Stimulated activated naive CD8-positive, alpha-beta T cell treated with anti-CD3 and anti-CD28 coated beads, Interleukin-15, Interleukin-2, amounts not matched to agents 100 U/mL and 50 U/mL, for 24 hours (primary cell): Measurements from ENCODE around the gene SESTD1.
"Not testable (repeated sequence)": the region's sequence is repeated elsewhere in the genome, so short reads cannot be mapped to it uniquely, and the experiment has no call there.

Source experiments
- ATAC-seq: fragments of 150-1000 bp; cut with Tn5 transposase; one replicate; pipeline ENCODE4 v1.10.0; 2021
- DNase-seq: peaks from one replicate; pipeline ENCODE4 v3.0.0; 2021

The SESTD1 gene

DNA sequence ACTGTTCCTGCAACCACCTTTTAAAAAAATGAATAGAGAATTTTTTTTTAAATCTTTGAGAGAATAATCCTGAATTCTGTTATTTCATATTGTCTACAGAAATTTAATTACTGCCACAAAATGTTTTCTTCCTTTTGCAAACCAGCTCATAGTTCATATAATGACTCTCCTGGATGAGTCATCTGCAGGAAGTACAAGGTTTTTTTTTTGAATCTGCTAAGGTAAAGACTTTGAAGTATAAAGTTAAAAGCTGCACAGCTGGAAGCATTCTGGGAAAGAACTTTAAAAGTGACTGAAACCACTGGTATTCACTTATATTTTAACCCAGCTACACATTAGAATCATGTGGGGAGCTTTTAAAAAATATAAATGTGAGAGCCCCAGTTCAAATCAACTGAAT is 25.4 kb downstream of the SESTD1 start:
- ATAC-seq (peak; percentile 79), DNase-seq (no peak)

DNA sequence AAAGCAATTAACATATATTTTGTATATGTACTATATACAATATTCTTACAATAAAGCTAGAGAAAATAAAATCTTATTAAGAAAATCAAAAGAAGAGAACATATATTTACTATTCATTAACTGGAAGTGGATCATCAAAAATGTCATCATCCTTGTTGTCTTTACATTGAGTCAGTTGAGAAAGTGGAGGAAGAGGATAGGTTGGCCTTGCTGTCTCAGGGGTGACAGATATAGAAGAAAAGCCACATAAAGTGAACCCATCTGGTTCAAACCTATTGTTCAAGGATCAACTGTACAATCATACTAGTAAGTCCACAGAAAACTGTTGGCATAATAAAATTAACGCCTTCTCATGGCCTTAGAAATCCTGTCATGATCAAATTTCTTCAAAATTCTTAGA is 26.6 kb downstream of the SESTD1 start:
- ATAC-seq = no peak

DNA sequence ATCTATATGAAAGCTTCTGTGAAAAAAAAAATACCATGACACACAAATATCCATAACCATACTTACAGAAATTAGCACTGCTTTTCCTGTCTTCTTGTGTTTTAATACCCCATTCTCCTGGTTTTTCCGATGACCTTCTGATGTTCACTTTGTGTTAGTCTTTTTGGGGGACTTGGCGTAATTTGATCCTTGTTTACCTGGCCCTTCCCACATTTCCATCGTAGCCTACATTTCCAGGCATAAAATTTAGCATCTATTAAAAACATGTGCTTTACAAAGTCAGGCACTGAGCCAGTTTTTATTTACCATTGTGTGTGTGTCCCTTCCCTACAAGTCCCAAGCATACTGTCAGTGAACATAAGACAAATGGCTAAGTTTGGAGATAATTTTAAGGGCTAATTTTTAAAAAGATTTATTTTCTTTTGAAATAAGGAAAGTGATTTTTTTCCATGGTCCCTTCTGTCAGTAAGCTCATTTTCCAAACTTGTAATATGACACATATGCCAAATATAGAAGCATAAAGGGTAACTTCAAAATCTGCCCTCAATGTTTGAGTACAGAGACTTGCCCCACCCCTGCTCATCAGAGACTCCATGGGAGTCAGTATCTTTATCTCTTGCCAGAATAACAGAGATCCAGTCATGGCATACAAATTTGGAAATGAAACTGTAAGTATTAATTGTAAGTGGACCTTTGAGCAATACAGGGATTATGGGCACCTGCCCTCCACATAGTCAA is 27.3 kb downstream of the SESTD1 start:
- ATAC-seq (no peak), DNase-seq (no peak)

More for the DNA sequence above, 26.6 kb downstream of the SESTD1 start:
- no peak for DNase-seq

DNA sequence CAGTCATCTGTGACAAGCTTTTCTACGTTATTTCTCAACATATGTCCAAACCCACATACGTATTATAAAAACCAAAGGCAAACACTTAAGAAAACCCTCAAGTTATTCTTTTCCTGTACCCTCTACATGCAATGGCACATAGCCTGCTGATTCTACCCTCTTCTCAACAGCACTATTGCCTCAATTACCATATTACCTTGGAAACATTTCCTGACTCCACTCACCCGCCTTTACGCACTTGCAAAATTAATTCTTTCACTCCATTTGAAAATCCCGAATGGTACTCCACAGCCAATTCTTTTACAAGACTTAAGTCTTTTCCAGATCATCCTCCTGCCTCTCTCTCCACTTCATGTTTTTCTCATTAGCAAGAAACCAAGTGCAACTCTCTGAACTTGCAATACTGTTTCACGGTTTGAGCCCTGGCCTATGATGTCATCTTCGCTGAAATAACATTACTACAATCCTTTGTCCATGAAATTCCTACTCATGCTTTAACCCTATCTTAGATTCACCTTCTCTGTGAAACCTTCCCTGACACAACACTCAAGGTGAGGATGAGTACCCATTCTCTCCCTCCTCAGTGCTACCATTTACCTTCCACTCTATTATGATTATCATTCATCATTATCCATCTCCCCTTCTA is 29.0 kb downstream of the SESTD1 start:
- DNase-seq (no peak), ATAC-seq (no peak)

DNA sequence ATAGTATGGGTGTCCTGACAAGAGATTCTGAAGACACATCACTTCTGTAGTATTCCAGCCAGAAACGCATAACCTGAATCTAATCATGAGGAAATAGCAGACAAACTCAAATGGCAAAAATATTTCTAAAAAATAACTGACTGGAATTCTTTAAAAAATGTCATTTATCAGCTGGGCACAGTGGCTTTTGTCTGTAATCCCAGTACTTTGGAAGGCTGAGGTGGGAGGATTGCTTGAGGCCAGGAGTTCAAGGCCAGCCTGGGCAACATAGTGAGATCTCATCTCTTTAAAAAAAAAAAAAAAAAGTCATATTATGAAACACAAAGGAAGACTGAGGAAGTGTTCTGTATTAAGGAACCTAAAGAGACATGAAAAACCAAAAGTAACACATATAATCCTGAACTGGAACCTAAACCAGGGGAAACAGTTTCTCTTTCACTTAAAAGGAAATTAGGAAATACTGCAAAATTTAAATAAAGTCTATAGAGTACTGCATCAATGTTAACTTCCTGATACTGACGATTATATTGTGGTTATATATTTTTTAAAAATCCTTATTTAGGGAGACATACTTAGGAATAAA is 29.9 kb downstream of the SESTD1 start:
- no peak for ATAC-seq
- DNase-seq = no peak

DNA sequence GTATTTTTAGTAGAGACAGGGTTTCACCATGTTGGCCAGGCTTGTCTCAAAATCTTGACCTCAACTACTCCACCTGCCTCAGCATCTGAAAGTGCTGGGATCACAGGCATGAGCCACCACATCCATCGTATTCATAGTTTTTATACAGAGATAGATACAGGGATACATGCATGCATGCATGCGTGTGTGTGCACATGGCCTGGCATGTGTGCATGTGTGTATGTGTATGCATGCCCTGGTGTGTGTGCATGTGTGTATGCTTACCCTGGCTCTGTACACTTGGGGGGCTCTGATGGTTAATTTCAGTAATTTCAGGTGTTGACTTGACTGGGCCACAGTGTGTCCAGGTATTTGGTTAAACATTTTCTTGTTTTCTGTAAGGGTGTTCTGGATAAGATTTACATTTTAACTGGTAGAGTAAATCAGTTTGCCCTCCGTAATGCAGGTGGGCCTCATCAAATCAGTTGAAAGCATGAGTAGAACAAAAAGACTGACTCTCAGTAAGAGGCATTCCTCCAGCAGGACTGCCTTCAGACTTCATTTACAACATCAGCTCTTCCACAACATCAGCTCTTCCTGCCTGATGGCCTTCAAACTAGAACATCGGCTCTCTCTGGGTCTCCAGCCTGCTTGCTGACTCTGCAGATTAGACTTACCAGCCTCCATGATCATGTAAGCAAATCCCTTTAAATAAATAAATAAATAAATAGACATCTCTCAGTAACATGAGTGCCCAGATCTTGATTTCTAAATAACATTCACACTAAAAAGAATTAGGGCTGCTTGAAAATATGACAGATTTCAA is 30.8 kb downstream of the SESTD1 start:
- no peak for ATAC-seq
- no peak for DNase-seq

DNA sequence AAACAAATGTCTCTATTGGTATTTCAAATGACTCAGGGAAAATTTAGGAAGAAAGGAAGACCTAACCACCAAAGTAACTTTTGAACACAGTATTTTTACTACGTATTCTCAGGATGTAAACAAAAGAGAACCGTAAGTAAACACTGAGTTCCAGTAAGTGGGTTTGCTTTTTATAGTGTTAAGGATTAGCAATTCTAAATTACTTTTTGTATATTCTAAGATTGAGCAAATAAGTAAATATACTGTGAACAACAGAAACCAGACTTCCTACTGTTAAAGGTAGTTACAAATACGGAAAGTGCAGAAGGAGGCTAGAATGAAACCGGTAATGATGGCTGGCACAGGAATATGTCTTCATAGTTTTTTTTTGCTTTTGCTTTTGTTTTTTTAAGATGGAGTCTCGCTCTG is 31.5 kb downstream of the SESTD1 start:
- ATAC-seq (no peak), DNase-seq (no peak)

DNA sequence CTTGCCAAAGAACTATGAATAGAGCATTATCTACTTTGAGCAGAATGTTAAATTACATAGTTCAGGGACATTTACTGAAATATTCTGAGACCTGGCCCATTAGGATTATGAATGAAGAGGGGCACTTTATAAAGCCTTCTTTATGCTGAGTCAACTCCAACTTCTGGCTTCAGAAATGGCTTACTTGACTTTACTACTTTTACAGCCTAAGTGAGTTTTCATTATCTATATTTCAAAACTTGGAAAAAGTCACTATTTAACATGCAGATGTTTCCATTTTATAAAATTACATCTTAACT is 37.7 kb downstream of the SESTD1 start:
- DNase-seq = no peak
- ATAC-seq = no peak

DNA sequence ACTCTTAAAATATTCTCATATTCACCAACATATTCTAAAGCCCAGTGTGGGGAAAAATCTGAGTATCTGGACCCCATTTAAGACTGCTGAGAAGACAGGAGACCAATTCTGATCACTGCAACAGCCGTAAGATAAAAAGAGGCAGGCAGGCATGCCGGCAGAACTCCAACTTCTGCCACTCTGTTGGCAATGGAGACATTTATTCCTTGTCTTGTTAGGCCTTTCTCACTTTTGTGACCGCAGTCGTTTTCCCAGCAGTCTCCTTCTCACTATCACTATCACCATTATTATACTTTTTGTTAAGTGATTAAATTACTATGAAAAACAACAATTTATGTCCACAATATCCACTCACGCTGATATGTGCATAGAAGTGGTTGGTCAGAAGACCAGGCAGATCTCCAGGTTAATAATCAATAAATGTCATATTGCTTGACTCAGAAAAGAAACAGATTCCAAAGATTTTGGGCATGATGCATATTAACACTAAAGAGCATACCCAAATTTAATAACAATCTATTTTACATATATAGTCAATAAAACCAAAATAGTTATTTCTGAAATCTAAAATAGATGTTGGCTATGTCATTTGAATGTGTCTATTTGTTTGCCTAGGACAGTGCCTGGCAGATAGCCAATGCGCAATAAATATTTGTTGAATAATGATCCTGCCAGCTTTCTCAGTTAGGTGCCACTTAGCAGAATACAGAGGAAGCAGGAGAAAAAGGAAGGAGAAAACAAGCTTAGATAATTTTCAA is 38.2 kb downstream of the SESTD1 start:
- ATAC-seq (no peak), DNase-seq (no peak)

DNA sequence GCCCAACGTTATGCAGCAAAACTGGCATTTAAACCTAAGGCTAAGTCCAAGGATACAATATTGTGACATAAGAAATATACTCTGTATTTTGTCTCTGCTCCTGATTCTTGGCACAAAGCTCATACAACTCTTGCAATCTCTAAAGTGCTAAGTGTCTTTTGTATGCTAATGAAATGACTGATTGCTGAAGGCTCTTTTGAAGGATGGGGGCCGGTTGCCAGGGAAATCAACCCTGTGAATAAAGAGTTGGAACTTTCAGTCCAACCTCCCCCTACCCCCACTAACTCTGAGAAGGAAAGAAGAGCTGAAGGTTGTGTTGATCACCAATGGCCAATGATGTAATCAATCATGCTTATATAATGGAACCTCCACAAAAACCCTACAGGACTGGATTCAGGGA is 40.3 kb downstream of the SESTD1 start:
- no peak for ATAC-seq
- DNase-seq = no peak

DNA sequence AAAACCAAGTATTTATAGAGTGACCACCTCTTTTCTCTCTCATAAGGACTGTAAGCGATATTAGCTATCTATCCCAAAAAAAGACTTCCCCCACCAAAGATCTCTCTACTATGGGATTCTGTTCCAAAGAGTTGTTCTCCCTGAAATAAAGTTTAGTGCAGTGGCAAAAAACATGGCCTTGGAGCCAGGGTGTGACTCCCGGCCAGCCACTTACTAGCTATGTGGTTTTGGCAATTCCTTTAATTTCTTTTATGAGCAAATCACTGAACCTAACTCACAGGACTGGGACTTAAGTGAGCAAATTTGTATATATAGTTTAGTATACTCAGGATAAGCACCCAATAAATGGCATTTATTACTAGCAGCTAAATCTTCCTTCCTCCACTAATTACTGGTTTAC is 42.6 kb downstream of the SESTD1 start:
- no peak for ATAC-seq
- no peak for DNase-seq

DNA sequence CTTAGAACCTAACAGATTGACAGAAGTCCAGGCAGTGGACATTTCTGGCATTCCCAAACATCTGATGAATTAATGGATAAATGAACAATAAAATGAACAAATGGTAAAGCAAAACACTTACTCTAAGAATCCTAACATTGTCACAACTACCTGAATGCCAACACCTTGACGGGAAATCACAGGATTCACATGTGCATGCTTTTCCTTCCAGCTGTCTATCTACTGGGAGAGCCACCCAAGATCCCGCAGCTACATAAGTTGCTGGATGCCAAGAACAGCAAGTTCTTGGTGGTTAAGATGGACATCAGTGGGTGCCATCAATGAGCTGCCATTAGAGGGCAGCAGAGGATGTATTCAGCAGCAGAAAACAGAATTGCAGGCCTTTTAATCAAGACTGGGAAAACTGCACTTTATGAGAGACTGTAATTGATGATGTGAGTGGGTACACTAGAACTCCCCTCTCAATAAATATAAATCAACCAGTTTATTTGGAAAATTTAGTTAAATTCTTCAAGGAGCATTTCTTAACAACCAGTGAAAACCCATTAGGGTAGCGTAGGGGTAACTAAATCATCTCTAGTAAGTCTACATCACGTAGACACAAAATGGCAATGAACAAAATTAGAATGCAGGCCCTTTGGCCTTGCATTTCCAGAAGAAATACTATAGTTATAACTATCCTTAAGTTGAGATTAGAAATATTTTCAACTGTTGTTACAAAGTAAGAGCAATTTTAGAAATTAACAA is 45.6 kb downstream of the SESTD1 start:
- no peak for ATAC-seq
- peak; percentile 51 for DNase-seq

DNA sequence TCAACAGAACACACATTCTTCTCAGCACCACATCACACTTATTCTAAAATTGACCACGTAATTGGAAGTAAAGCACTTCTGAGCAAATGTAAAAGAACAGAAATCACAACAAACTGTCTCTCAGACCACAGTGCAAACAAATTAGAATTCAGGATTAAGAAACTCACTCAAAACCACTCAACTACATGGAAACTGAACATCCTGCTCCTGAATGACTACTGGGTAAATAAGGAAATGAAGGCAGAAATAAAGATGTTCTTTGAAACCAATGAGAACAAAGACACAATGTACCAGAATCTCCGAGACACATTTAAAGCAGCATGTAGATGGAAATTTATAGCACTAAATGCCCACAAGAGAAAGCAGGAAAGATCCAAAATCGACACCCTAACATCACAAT is 50.0 kb downstream of the SESTD1 start:
- not testable (repeated sequence) for ATAC-seq, DNase-seq

DNA sequence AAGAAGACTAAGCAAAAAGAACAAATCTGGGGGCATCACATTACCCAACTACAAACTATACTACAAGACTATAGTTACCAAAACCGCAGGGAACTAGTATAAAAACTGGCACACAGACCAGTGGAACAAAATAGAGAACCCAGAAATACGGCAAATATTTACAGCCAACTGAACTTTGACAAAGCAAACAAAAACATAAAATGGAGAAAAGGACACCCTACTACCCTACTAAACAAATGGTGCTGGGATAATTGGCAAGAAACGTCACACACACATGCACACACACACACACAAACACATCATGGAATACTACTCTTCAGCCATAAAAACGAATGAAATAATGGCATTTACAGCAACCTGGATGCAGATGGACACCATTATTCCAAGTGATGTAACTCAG is 53.3 kb downstream of the SESTD1 start:
- DNase-seq = no peak

DNA sequence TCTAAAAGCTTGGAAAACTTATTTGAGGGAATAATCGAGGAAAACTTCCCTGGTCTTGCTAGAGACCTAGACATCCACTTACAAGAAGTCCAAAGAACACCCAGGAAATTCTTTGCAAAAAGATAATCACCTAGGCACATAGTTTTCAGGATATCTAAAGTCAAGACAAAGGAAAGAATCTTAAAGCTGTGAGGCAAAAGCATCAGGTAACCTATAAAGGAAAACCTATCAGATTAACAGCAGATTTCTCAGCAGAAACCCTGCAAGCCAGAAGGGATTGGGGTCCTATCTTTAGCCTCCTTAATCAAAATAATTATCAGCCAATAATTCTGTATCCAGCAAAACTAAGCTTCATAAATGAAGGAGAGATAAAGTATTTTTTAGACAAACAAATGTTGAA is 56.4 kb downstream of the SESTD1 start:
- ATAC-seq, DNase-seq: not testable (repeated sequence)

More for the DNA sequence above, 53.3 kb downstream of the SESTD1 start:
- no peak for ATAC-seq

DNA sequence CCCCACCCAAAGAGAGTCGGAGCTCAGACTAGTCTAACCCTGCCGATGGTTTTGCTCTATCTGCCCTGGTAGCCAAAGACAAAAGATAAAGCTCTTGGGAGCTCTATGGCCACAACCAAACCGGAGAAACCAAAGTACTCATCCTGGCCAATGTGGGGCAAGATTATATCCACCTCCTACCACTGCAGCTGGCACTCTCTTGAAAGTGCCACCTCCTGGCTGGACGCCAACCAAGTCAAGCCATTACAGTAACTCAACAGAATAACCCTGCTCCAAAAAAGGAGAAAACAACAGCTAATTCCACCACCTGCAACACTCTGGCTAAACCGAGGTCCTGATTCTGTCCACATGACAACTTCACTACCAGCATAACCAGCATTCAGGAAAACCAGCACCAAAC is 57.6 kb downstream of the SESTD1 start:
- ATAC-seq = no peak
- DNase-seq = no peak

DNA sequence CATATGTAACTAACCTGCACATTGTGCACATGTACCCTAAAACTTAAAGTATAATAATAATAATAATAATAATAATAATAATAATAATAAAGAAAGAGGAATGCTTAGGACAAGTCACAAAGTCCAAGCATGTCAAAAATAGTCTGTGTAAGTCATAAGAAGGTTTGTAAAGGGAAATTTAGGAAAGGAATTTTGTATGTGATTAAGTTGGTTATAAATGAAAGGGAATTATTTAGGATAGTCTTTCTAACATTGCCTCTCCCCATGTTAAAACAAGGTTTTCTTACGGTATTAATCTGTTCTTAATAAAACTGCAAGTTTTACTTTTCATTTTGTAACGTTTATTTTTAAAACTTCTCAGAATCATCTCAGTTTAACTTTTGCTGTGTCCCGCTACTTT is 62.8 kb downstream of the SESTD1 start:
- DNase-seq (no peak), ATAC-seq (no peak)

DNA sequence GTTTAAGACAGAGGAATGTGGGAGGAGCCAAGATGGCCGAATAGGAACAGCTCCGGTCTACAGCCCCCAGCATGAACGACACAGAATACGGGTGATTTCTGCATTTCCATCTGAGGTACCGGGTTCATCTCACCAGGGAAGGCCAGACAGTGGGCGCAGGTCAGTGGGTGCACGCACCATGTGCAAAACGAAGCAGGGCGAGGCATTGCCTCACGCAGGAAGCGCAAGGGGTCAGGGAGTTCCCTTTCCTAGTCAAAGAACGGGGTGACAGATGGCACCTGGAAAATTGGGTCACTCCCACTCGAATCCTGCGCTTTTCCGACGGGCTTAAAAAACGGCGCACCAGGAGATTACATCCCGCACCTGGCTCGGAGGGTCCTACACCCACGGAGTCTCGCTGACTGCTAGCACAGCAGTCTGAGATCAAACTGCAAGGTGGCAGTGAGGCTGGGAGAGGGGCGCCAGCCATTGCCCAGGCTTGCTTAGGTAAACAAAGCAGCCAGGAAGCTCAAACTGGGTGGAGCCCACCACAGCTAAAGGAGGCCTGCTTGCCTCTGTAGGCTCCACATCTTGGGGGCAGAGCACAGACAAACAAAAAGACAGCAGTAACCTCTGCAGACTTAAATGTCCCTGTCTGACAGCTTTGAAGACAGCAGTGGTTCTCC is 68.6 kb downstream of the SESTD1 start:
- DNase-seq, ATAC-seq: not testable (repeated sequence)

DNA sequence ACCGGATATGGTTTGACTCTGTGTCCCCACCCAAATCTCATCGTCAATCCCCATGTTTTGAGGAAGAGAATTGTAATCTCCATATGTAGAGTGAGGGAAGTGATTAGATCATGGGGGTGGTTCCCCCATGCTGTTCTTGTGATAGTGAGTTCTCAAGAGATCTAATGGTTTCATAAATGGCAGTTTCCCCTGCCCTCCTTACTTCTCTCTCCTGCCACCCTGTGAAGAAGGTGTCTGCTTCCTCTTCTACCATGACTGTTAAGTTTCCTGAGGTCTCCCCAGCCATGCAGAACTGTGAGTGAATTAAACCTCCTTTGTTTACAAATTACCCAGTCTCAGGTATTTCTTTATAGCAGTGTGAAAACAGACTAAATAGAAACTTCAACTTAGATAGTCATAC is 69.5 kb downstream of the SESTD1 start:
- no peak for DNase-seq
- no peak for ATAC-seq

DNA sequence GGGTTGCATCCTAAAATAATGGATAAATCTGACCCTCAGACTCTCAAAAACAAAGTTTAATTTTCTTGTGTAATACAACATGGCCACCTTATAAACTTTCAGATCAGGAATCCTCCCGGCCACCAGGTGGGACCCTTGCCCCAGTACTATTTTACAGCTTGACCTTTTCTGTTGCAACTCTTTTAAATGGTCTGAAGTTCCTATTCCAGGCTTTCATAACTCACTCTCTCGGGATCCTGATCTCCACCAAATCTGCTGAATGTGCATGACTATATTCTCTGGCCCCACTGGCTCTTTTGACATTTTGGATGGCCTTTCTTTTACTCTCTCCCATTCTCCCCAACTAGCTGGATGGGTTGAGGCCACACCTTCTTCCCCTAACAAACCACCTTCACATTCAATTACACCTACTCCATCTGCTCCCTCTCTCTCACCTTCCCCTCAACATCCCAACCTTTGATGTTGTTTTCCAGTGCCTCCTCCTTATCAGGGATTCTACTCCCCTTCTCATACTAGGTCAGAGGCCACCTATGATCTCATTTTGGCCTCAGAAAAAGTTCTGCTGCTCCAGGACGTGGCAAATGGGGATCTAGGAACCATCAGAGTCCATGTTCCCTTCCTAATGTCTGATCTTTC is 70.8 kb downstream of the SESTD1 start:
- ATAC-seq (no peak), DNase-seq (no peak)
